ENCODE data around the gene ROBO2. TPM values are rescaled to one million over a fixed set of nuclear protein-coding genes. Genes with fewer than 3 reads are reported as not detected.

ROBO2 gene
- polyA plus RNA-seq, 1 of the 3 experiments (the other 2 are of a cell fraction) = not detected

- POLR2A ChIA-PET = no interaction called here
- H3K27me3 ChIP-seq (ENCODE audit: insufficient read depth) = no peaks in the 10 kb centered on the region
- H3K36me3 ChIP-seq (replicated peaks in 1 of 2; ENCODE audit: control insufficient read depth in 1 of 2, insufficient read depth in 2 of 2, low read length in 1 of 2) = no peaks in the 10 kb centered on the region
- TF ChIP-seq RAD21 (IDR thresholded peaks at IDR 0.05; ENCODE audit: low read length) (no peak), RXRA (IDR thresholded peaks at IDR 0.05; ENCODE audit: borderline replicate concordance, low read depth) (no peak), JUND (IDR thresholded peaks at IDR 0.05) (no peak), TEAD4 (IDR thresholded peaks at IDR 0.05; ENCODE audit: borderline replicate concordance, insufficient read depth) (no peak)
- no peaks in the 10 kb centered on the region for H3K79me2 ChIP-seq (ENCODE audit: insufficient read depth)
- H4K20me1 ChIP-seq (ENCODE audit: insufficient read depth) = no peaks in the 10 kb centered on the region
- H3F3A ChIP-seq (replicated peaks; ENCODE audit: insufficient read depth) = no peaks in the 10 kb centered on the region
- no peak overlapping the region for H3K27ac ChIP-seq (ENCODE audit: low read depth in 2 of 2, low read length in 1 of 2)
- 2% methylated on average over 1 of the region's 1 CpG for WGBS (ENCODE audit: low lambda C conversion rate)
- no peak overlapping the region for H3K4me3 ChIP-seq (ENCODE audit: low read depth in 2 of 2, low read length in 1 of 2)
- no peaks in the 10 kb centered on the region for H3K9me3 ChIP-seq
- H3K9ac ChIP-seq = no peak overlapping the region
- no peak overlapping the region for H2AFZ ChIP-seq (ENCODE audit: low read depth)
- H3K9me2 ChIP-seq = no peaks in the 10 kb centered on the region
- H3K4me1 ChIP-seq (ENCODE audit: control insufficient read depth in 1 of 2, insufficient read depth in 2 of 2, low read depth in 1 of 2, low read length in 1 of 2) = no peaks in the 10 kb centered on the region
- no peak overlapping the region for H3K4me2 ChIP-seq
- DNase-seq = no peak
- CTCF ChIA-PET = no interaction called here
Measured at GRCh38 chr3:77462951-77463350, 423.1 kb downstream of the ROBO2 start.

GRCh38 chr3:77464111-77464688 lies 424.3 kb downstream of the ROBO2 start:
- no peaks in the 10 kb centered on the region for H3F3A ChIP-seq (replicated peaks; ENCODE audit: insufficient read depth)
- DNase-seq = no peak
- no peak overlapping the region for H3K4me3 ChIP-seq (ENCODE audit: low read depth in 2 of 2, low read length in 1 of 2)
- ChIA-PET CTCF (no interaction called here), POLR2A (no interaction called here)
- no peaks in the 10 kb centered on the region for H3K79me2 ChIP-seq (ENCODE audit: insufficient read depth)
- no peaks in the 10 kb centered on the region for H3K27me3 ChIP-seq (ENCODE audit: insufficient read depth)
- H3K9me2 ChIP-seq = no peaks in the 10 kb centered on the region
- no peak overlapping the region for H3K9ac ChIP-seq
- no peaks in the 10 kb centered on the region for H3K36me3 ChIP-seq (replicated peaks in 1 of 2; ENCODE audit: control insufficient read depth in 1 of 2, insufficient read depth in 2 of 2, low read length in 1 of 2)
- no peak overlapping the region for H3K4me2 ChIP-seq
- H4K20me1 ChIP-seq (ENCODE audit: insufficient read depth) = no peaks in the 10 kb centered on the region
- TF ChIP-seq RAD21 (IDR thresholded peaks at IDR 0.05; ENCODE audit: low read length) = no peak
- no peak for TF ChIP-seq MEF2A (IDR thresholded peaks at IDR 0.05; ENCODE audit: borderline replicate concordance, low read depth)
- no peak for TF ChIP-seq RFX5 (IDR thresholded peaks at IDR 0.05; ENCODE audit: low read length)
- TF ChIP-seq EZH2phosphoT487 (IDR thresholded peaks at IDR 0.05; ENCODE audit: borderline replicate concordance, low read depth) = no peak
- no peak for TF ChIP-seq FOXJ3 (CRISPR knock-in tag; IDR thresholded peaks at IDR 0.05)
- no peak for TF ChIP-seq TCF12 (IDR thresholded peaks at IDR 0.05)
- no peak for TF ChIP-seq SMC3 (IDR thresholded peaks at IDR 0.05; ENCODE audit: low read depth, low read length)
- no peak for TF ChIP-seq RCOR1 (IDR thresholded peaks at IDR 0.05; ENCODE audit: low read length)
- no peak for TF ChIP-seq MXI1 (IDR thresholded peaks at IDR 0.05; ENCODE audit: low read depth, low read length)
- TF ChIP-seq YY1 (IDR thresholded peaks at IDR 0.05; ENCODE audit: low read depth) = no peak
- H3K4me1 ChIP-seq (ENCODE audit: control insufficient read depth in 1 of 2, insufficient read depth in 2 of 2, low read depth in 1 of 2, low read length in 1 of 2) = no peaks in the 10 kb centered on the region; a peak in 1 of 4 replicates
- H3K27ac ChIP-seq (ENCODE audit: low read depth in 2 of 2, low read length in 1 of 2) = no peak overlapping the region
- WGBS (ENCODE audit: low lambda C conversion rate) = 31% methylated on average over 3 of the region's 3 CpGs
- no peaks in the 10 kb centered on the region for H3K9me3 ChIP-seq
- no peak overlapping the region for H2AFZ ChIP-seq (ENCODE audit: low read depth)

- Histone ChIP-seq H3K9ac (no peak overlapping the region), H3K9me2 (no peaks in the 10 kb centered on the region), H3K4me3 (ENCODE audit: low read depth in 2 of 2, low read length in 1 of 2) (no peak overlapping the region), H3K36me3 (replicated peaks in 1 of 2; ENCODE audit: control insufficient read depth in 1 of 2, insufficient read depth in 2 of 2, low read length in 1 of 2) (no peaks in the 10 kb centered on the region), H3F3A (replicated peaks; ENCODE audit: insufficient read depth) (no peaks in the 10 kb centered on the region), H3K4me1 (ENCODE audit: control insufficient read depth in 1 of 2, insufficient read depth in 2 of 2, low read depth in 1 of 2, low read length in 1 of 2) (no peaks in the 10 kb centered on the region; a peak in 1 of 4 replicates), H3K4me2 (no peak overlapping the region), H4K20me1 (ENCODE audit: insufficient read depth) (no peaks in the 10 kb centered on the region), H3K9me3 (no peaks in the 10 kb centered on the region), H2AFZ (ENCODE audit: low read depth) (no peak overlapping the region), H3K27ac (ENCODE audit: low read depth in 2 of 2, low read length in 1 of 2) (no peak overlapping the region), H3K79me2 (ENCODE audit: insufficient read depth) (no peaks in the 10 kb centered on the region), H3K27me3 (ENCODE audit: insufficient read depth) (no peaks in the 10 kb centered on the region)
- POLR2A ChIA-PET = no interaction called here
- no peak for DNase-seq
- CTCF ChIA-PET = interaction anchor here (1.0 kb wide), 1 partner anchor 1179 kb away, joined by 3 read pairs; no protein-coding TSS in a partner anchor
- WGBS (ENCODE audit: low lambda C conversion rate) = 42% methylated on average over 5 of the region's 5 CpGs
- no peak for TF ChIP-seq GATA2 (CRISPR knock-in tag; IDR thresholded peaks at IDR 0.05)
- TF ChIP-seq ELF1 (IDR thresholded peaks at IDR 0.05) = no peak
- no peak for TF ChIP-seq GABPA (IDR thresholded peaks at IDR 0.05; ENCODE audit: low read depth)
- TF ChIP-seq EZH2phosphoT487 (IDR thresholded peaks at IDR 0.05; ENCODE audit: borderline replicate concordance, low read depth) = no peak
- no peak for TF ChIP-seq TAF1 (IDR thresholded peaks at IDR 0.05; ENCODE audit: borderline replicate concordance, low read depth, low read length)
- TF ChIP-seq CHD2 (IDR thresholded peaks at IDR 0.05; ENCODE audit: low read length, partially characterized antibody) = no peak
- TF ChIP-seq TEAD4 (IDR thresholded peaks at IDR 0.05; ENCODE audit: borderline replicate concordance, insufficient read depth) = no peak
- TF ChIP-seq FOSL2 (IDR thresholded peaks at IDR 0.05; ENCODE audit: borderline replicate concordance, low read depth) = no peak
- TF ChIP-seq USF2 (IDR thresholded peaks at IDR 0.05; ENCODE audit: borderline replicate concordance, low read depth, low read length) = no peak
- TF ChIP-seq JUND (IDR thresholded peaks at IDR 0.05) = no peak
- TF ChIP-seq MXI1 (IDR thresholded peaks at IDR 0.05; ENCODE audit: low read depth, low read length) = no peak
- no peak for TF ChIP-seq MAX (IDR thresholded peaks at IDR 0.05; ENCODE audit: low read depth)
Measured at GRCh38 chr3:77466562-77467115, 426.7 kb downstream of the ROBO2 start.

All from SK-N-SH (cell line).